Measurements from ENCODE around the gene C1orf105. TPM values are rescaled to one million over a fixed set of nuclear protein-coding genes. Genes with fewer than 3 reads are reported as not detected.
A peak's percentile ranks its signal among the peaks of the same experiment; 100 is the strongest.

The C1orf105 gene
- total RNA-seq, 2 experiments from 2014 or later = not detected

GRCh38 chr1:172406968-172407367 lies 13.5 kb upstream of the C1orf105 start:
- Mint-ChIP-seq H3K4me3 (no peak overlapping the region), H3K4me1 (ENCODE audit: low read depth) (peaks cover 11% of the 10 kb centered on the region), H3K27me3 (ENCODE audit: low read depth) (no peaks in the 10 kb centered on the region), H3K27ac (no peak overlapping the region), H3K9me3 (ENCODE audit: insufficient read depth) (no peaks in the 10 kb centered on the region), H3K36me3 (ENCODE audit: low read depth) (no peaks in the 10 kb centered on the region)
- no peak for ATAC-seq
- ChIA-PET CTCF (no interaction called here), POLR2A (no interaction called here)
- no peak for DNase-seq

GRCh38 chr1:172408958-172409357 lies 11.5 kb upstream of the C1orf105 start:
- CTCF ChIA-PET = interaction anchor here (1.3 to 1.5 kb wide), 2 partner anchors 12 to 20 kb away, joined by 3 to 5 read pairs; partner anchors contain the start of gene C1orf105
- POLR2A ChIA-PET = no interaction called here
- H3K27ac Mint-ChIP-seq = no peak overlapping the region
- DNase-seq (no peak), ATAC-seq (no peak)
- no peaks in the 10 kb centered on the region for H3K36me3 Mint-ChIP-seq (ENCODE audit: low read depth)
- H3K4me1 Mint-ChIP-seq (ENCODE audit: low read depth) = no peaks in the 10 kb centered on the region
- no peaks in the 10 kb centered on the region for H3K9me3 Mint-ChIP-seq (ENCODE audit: insufficient read depth)
- H3K27me3 Mint-ChIP-seq (ENCODE audit: low read depth) = no peaks in the 10 kb centered on the region
- no peak overlapping the region for H3K4me3 Mint-ChIP-seq

- no peaks in the 10 kb centered on the region for H3K9me3 Mint-ChIP-seq (ENCODE audit: insufficient read depth)
- H3K27me3 Mint-ChIP-seq (ENCODE audit: low read depth) = no peaks in the 10 kb centered on the region
- no peak overlapping the region for H3K27ac Mint-ChIP-seq
- ChIA-PET CTCF (interaction anchor here (1.0 kb wide), 1 partner anchor 20 kb away, joined by 4 read pairs; no protein-coding TSS in a partner anchor), POLR2A (no interaction called here)
- H3K4me3 Mint-ChIP-seq = no peak overlapping the region
- no peak for ATAC-seq
- DNase-seq = no peak
- no peaks in the 10 kb centered on the region for H3K4me1 Mint-ChIP-seq (ENCODE audit: low read depth)
- H3K36me3 Mint-ChIP-seq (ENCODE audit: low read depth) = peaks cover 2% of the 10 kb centered on the region
Observed at GRCh38 chr1:172410027-172410426, 10.5 kb upstream of the C1orf105 start.

- POLR2A ChIA-PET = no interaction called here
- no peak overlapping the region for H3K4me3 Mint-ChIP-seq
Observed at GRCh38 chr1:172411791-172412338, 8.6 kb upstream of the C1orf105 start.

GRCh38 chr1:172414331-172414730 lies 6.2 kb upstream of the C1orf105 start:
- Mint-ChIP-seq H3K9me3 (ENCODE audit: insufficient read depth) (no peaks in the 10 kb centered on the region), H3K4me1 (ENCODE audit: low read depth) (no peaks in the 10 kb centered on the region), H3K4me3 (no peak overlapping the region), H3K27ac (no peak overlapping the region), H3K36me3 (ENCODE audit: low read depth) (peaks cover 2% of the 10 kb centered on the region), H3K27me3 (ENCODE audit: low read depth) (no peaks in the 10 kb centered on the region)
- POLR2A ChIA-PET = no interaction called here
- CTCF ChIA-PET = interaction anchor here (2.5 kb wide), 1 partner anchor 12 kb away, joined by 9 read pairs; no protein-coding TSS in a partner anchor
- DNase-seq = no peak
- ATAC-seq = no peak

More at GRCh38 chr1:172411791-172412338, 8.6 kb upstream of the C1orf105 start:
- Mint-ChIP-seq H3K36me3 (ENCODE audit: low read depth) (peaks cover 2% of the 10 kb centered on the region), H3K4me1 (ENCODE audit: low read depth) (no peaks in the 10 kb centered on the region), H3K27ac (no peak overlapping the region), H3K27me3 (ENCODE audit: low read depth) (no peaks in the 10 kb centered on the region), H3K9me3 (ENCODE audit: insufficient read depth) (no peaks in the 10 kb centered on the region)
- ATAC-seq (no peak), DNase-seq (no peak)
- CTCF ChIA-PET = interaction anchor here (1.0 to 1.6 kb wide), 4 partner anchors 11 to 767 kb away, joined by 3 to 9 read pairs (median 4); no protein-coding TSS in a partner anchor

- no peaks in the 10 kb centered on the region for H3K4me1 Mint-ChIP-seq (ENCODE audit: low read depth)
- no peak overlapping the region for H3K27ac Mint-ChIP-seq
- H3K9me3 Mint-ChIP-seq (ENCODE audit: insufficient read depth) = no peaks in the 10 kb centered on the region
- POLR2A ChIA-PET = no interaction called here
- H3K27me3 Mint-ChIP-seq (ENCODE audit: low read depth) = no peaks in the 10 kb centered on the region
- peaks cover 2% of the 10 kb centered on the region for H3K36me3 Mint-ChIP-seq (ENCODE audit: low read depth)
- no peak overlapping the region for H3K4me3 Mint-ChIP-seq
- DNase-seq (no peak), ATAC-seq (no peak)
- CTCF ChIA-PET = interaction anchor here (1.0 to 3.4 kb wide), 8 partner anchors 11 to 414 kb away, joined by 3 to 13 read pairs (median 3); no protein-coding TSS in a partner anchor
Observed at GRCh38 chr1:172416496-172417035, 3.9 kb upstream of the C1orf105 start.

- no peaks in the 10 kb centered on the region for H3K4me1 Mint-ChIP-seq (ENCODE audit: low read depth)
- POLR2A ChIA-PET = interaction anchor here (0.7 kb wide), 1 partner anchor 9 kb away, joined by 3 read pairs; no protein-coding TSS in a partner anchor
- H3K4me3 Mint-ChIP-seq = no peak overlapping the region
- no peak for DNase-seq
- CTCF ChIA-PET = interaction anchor here (1.1 to 3.4 kb wide), 7 partner anchors 10 to 415 kb away, joined by 3 to 13 read pairs (median 3); no protein-coding TSS in a partner anchor
- no peak for ATAC-seq
- H3K27me3 Mint-ChIP-seq (ENCODE audit: low read depth) = no peaks in the 10 kb centered on the region
- H3K27ac Mint-ChIP-seq = no peak overlapping the region
- no peaks in the 10 kb centered on the region for H3K9me3 Mint-ChIP-seq (ENCODE audit: insufficient read depth)
- peaks cover 2% of the 10 kb centered on the region for H3K36me3 Mint-ChIP-seq (ENCODE audit: low read depth)
Observed at GRCh38 chr1:172417557-172417956, 2.9 kb upstream of the C1orf105 start.

GRCh38 chr1:172421974-172422604 lies 1.6 kb downstream of the C1orf105 start:
- peaks cover 2% of the 10 kb centered on the region for H3K36me3 Mint-ChIP-seq (ENCODE audit: low read depth)
- no peaks in the 10 kb centered on the region for H3K27me3 Mint-ChIP-seq (ENCODE audit: low read depth)
- POLR2A ChIA-PET = no interaction called here
- no peaks in the 10 kb centered on the region for H3K4me1 Mint-ChIP-seq (ENCODE audit: low read depth)
- ATAC-seq = no peak
- H3K9me3 Mint-ChIP-seq (ENCODE audit: insufficient read depth) = no peaks in the 10 kb centered on the region
- no peak overlapping the region for H3K4me3 Mint-ChIP-seq
- CTCF ChIA-PET = no interaction called here
- H3K27ac Mint-ChIP-seq = no peak overlapping the region
- DNase-seq = no peak

GRCh38 chr1:172423336-172423735 lies 2.9 kb downstream of the C1orf105 start:
- ATAC-seq (no peak), DNase-seq (no peak)
- Mint-ChIP-seq H3K4me1 (ENCODE audit: low read depth) (no peaks in the 10 kb centered on the region), H3K9me3 (ENCODE audit: insufficient read depth) (no peaks in the 10 kb centered on the region), H3K36me3 (ENCODE audit: low read depth) (peaks cover 2% of the 10 kb centered on the region), H3K27ac (no peak overlapping the region), H3K4me3 (no peak overlapping the region), H3K27me3 (ENCODE audit: low read depth) (no peaks in the 10 kb centered on the region)
- ChIA-PET CTCF (interaction anchor here (1.0 kb wide), 1 partner anchor 20 kb away, joined by 3 read pairs; no protein-coding TSS in a partner anchor), POLR2A (no interaction called here)

- peaks cover 10% of the 10 kb centered on the region for H3K4me1 Mint-ChIP-seq (ENCODE audit: low read depth)
- POLR2A ChIA-PET = no interaction called here
- no peak overlapping the region for H3K27ac Mint-ChIP-seq
- no peak for DNase-seq
- CTCF ChIA-PET = interaction anchor here (1.1 to 1.6 kb wide), 3 partner anchors 17 to 26 kb away, joined by 3 to 4 read pairs (median 4); no protein-coding TSS in a partner anchor
- no peak overlapping the region for H3K4me3 Mint-ChIP-seq
- no peaks in the 10 kb centered on the region for H3K27me3 Mint-ChIP-seq (ENCODE audit: low read depth)
- peaks cover 2% of the 10 kb centered on the region for H3K36me3 Mint-ChIP-seq (ENCODE audit: low read depth)
- no peaks in the 10 kb centered on the region for H3K9me3 Mint-ChIP-seq (ENCODE audit: insufficient read depth)
- ATAC-seq = no peak
Observed at GRCh38 chr1:172425339-172425738, 4.9 kb downstream of the C1orf105 start.

GRCh38 chr1:172427191-172427590 lies 6.7 kb downstream of the C1orf105 start:
- Mint-ChIP-seq H3K4me3 (no peak overlapping the region), H3K36me3 (ENCODE audit: low read depth) (peaks cover 2% of the 10 kb centered on the region), H3K27ac (no peak overlapping the region), H3K4me1 (ENCODE audit: low read depth) (peaks cover 25% of the 10 kb centered on the region), H3K9me3 (ENCODE audit: insufficient read depth) (no peaks in the 10 kb centered on the region), H3K27me3 (ENCODE audit: low read depth) (no peaks in the 10 kb centered on the region)
- CTCF ChIA-PET = interaction anchor here (1.3 to 7.8 kb wide), 8 partner anchors 10 to 627 kb away, joined by 3 to 107 read pairs (median 9); partner anchors contain the start of gene PIGC
- ATAC-seq = peak; percentile 73
- no peak for DNase-seq
- POLR2A ChIA-PET = interaction anchor here (1.5 kb wide), 1 partner anchor 9 kb away, joined by 3 read pairs; no protein-coding TSS in a partner anchor

All from activated CD8-positive, alpha-beta T cell treated with anti-CD3 and anti-CD28 coated beads, Interleukin-2, amount 10 ng/mL, durations not matched to agents 7 days and 5 days (primary cell).